ENCODE measurements around the gene NAGLU. TPM values are rescaled to one million over a fixed set of nuclear protein-coding genes. Genes with fewer than 3 reads are reported as not detected.
A peak's percentile ranks its signal among the peaks of the same experiment; 100 is the strongest.

NAGLU gene
- total RNA-seq, 4 donors from 2014 or later: 56.7 to 140 (median 101) TPM

- intact Hi-C loops (cut with DNase I): no loop called here
- no peak overlapping the region for H3K4me3 ChIP-seq (replicated peaks in 1 of 3)
- H3K36me3 ChIP-seq: peaks cover 49 to 66% of the 10 kb centered on the region in 2 donors
- 96% methylated on average over 5 of the region's 5 CpGs for WGBS, 2 donors
- H3K27ac ChIP-seq: no peak overlapping the region
- no peak for DNase-seq
- H3K27me3 ChIP-seq: no peaks in the 10 kb centered on the region
- TF ChIP-seq CTCF (IDR thresholded peaks at IDR 0.05) (no peak), POLR2A (IDR thresholded peaks at IDR 0.05) (no peak)
- H3K9me3 ChIP-seq: no peaks in the 10 kb centered on the region
- H3K4me1 ChIP-seq: peaks cover 0 to under 1% of the 10 kb centered on the region in 2 donors
These were observed 34.0 kb upstream of the NAGLU start for GRCh38 chr17:42502091-42502490.

GRCh38 chr17:42502926-42503325 lies 33.1 kb upstream of the NAGLU start:
- Histone ChIP-seq H3K36me3 (peaks cover 55 to 60% of the 10 kb centered on the region in 2 donors), H3K9me3 (no peaks in the 10 kb centered on the region), H3K27ac (no peak overlapping the region), H3K4me3 (replicated peaks in 1 of 3) (no peak overlapping the region), H3K27me3 (no peaks in the 10 kb centered on the region), H3K4me1 (peaks cover 0 to 9% of the 10 kb centered on the region in 2 donors)
- intact Hi-C loops (cut with DNase I): no loop called here
- DNase-seq: no peak
- WGBS, 2 donors: 96% methylated on average over 1 of the region's 1 CpG
- no peak for TF ChIP-seq CTCF (IDR thresholded peaks at IDR 0.05)
- TF ChIP-seq POLR2A (IDR thresholded peaks at IDR 0.05): no peak

GRCh38 chr17:42507671-42508070 lies 28.4 kb upstream of the NAGLU start:
- 88 to 92% methylated on average over 4 of the region's 4 CpGs for WGBS, 2 donors
- Histone ChIP-seq H3K4me1 (peaks cover 10 to 45% of the 10 kb centered on the region in 2 donors), H3K9me3 (no peaks in the 10 kb centered on the region), H3K36me3 (peaks cover 19 to 22% of the 10 kb centered on the region in 2 donors), H3K27me3 (no peaks in the 10 kb centered on the region), H3K27ac (peak overlapping the region in 2 of 3 donors; percentile 69 to 77), H3K4me3 (replicated peaks in 1 of 3) (no peak overlapping the region)
- no peak for DNase-seq
- intact Hi-C loops (cut with DNase I): no loop called here
- no peak for TF ChIP-seq POLR2A (IDR thresholded peaks at IDR 0.05)
- no peak for TF ChIP-seq CTCF (IDR thresholded peaks at IDR 0.05)

GRCh38 chr17:42508426-42509165 lies 27.4 kb upstream of the NAGLU start:
- Histone ChIP-seq H3K27me3 (no peaks in the 10 kb centered on the region), H3K27ac (peak overlapping the region; percentile 57 to 77 (median 69))
- WGBS, 2 donors: 72 to 73% methylated on average over 12 of the region's 12 CpGs

More at GRCh38 chr17:42508426-42509165, 27.4 kb upstream of the NAGLU start:
- no peaks in the 10 kb centered on the region for H3K9me3 ChIP-seq
- H3K4me1 ChIP-seq: peaks cover 10 to 54% of the 10 kb centered on the region in 2 donors
- intact Hi-C loops (cut with DNase I): no loop called here
- DNase-seq: no peak
- no peak overlapping the region for H3K4me3 ChIP-seq (replicated peaks in 1 of 3)
- H3K36me3 ChIP-seq: peaks cover 10 to 16% of the 10 kb centered on the region in 2 donors
- TF ChIP-seq CTCF (IDR thresholded peaks at IDR 0.05) (no peak), POLR2A (IDR thresholded peaks at IDR 0.05) (no peak)
